CD14-positive monocyte (primary cell): ENCODE measurements around the gene COPS6. TPM values are rescaled to one million over a fixed set of nuclear protein-coding genes. Genes with fewer than 3 reads are reported as not detected.

Experiments
- DNase-seq, 3 donors: peaks; one replicate each; pipeline ENCODE4 v3.0.0-alpha.2; 2011 to 2022
- H2AFZ ChIP-seq: 2 replicates; pipeline ENCODE4 v1.6.0; 2012; ENCODE audit warnings: mild to moderate bottlenecking, low read depth, low read length, inconsistent platforms; ENCODE audit not compliant: insufficient read depth, poor library complexity, severe bottlenecking
- H3K27ac ChIP-seq, 2 donors: 1 replicate in 1 of 2; 2 replicates in 1 of 2; pipeline ENCODE4 v1.5.1; 2012 to 2013; ENCODE audit warnings: low read length in 2 of 2, control low read depth in 1 of 2, inconsistent platforms in 1 of 2, low read depth in 1 of 2, mild to moderate bottlenecking in 1 of 2
- H3K27me3 ChIP-seq, 2 donors: one replicate each; pipeline versions ENCODE4 v1.6.0 to v1.6.1; 2011 to 2013; ENCODE audit warnings: low read length in 2 of 2; ENCODE audit not compliant: control insufficient read depth in 2 of 2, insufficient read depth in 2 of 2
- H3K36me3 ChIP-seq, 2 donors: replicated peaks in 1 of 2; 1 replicate in 1 of 2; 2 replicates in 1 of 2; pipeline versions ENCODE4 v1.5.1 to v1.6.1; 2012 to 2013; ENCODE audit warnings: low read length in 2 of 2, control low read depth in 1 of 2, inconsistent platforms in 1 of 2, mild to moderate bottlenecking in 1 of 2; ENCODE audit not compliant: insufficient read depth in 2 of 2, control insufficient read depth in 1 of 2
- H3K4me1 ChIP-seq, 2 donors: 1 replicate in 1 of 2; 2 replicates in 1 of 2; pipeline versions ENCODE4 v1.5.1 to v1.6.1; 2012 to 2013; ENCODE audit warnings: low read length in 2 of 2, control low read depth in 1 of 2, inconsistent platforms in 1 of 2, mild to moderate bottlenecking in 1 of 2, moderate library complexity in 1 of 2; ENCODE audit not compliant: insufficient read depth in 2 of 2, control insufficient read depth in 1 of 2
- H3K4me2 ChIP-seq: replicated peaks from 2 replicates; pipeline ENCODE3; 2012; ENCODE audit warnings: low read length, moderate library complexity, mild to moderate bottlenecking; ENCODE audit not compliant: poor library complexity, severe bottlenecking; ENCODE audit errors: extremely low read depth
- H3K4me3 ChIP-seq, 3 experiments: fragments of 200-600 bp in 1 of 3; sonication (generic) in 1 of 3; replicated peaks in 1 of 3; 1 replicate in 2 of 3; 2 replicates in 1 of 3; pipeline ENCODE4 v1.5.1; 2011 to 2013; ENCODE audit warnings: low read length in 3 of 3, mild to moderate bottlenecking in 3 of 3, control low read depth in 2 of 3, low read depth in 2 of 3, inconsistent platforms in 1 of 3, moderate library complexity in 1 of 3
- H3K79me2 ChIP-seq: 2 replicates; pipeline ENCODE4 v1.6.0; 2012; ENCODE audit warnings: mild to moderate bottlenecking, control low read depth, inconsistent platforms, low read length, moderate library complexity; ENCODE audit not compliant: insufficient read depth
- H3K9ac ChIP-seq: 2 replicates; pipeline ENCODE4 v1.6.0; 2017; ENCODE audit warnings: low read length, mild to moderate bottlenecking; ENCODE audit not compliant: insufficient read depth, poor library complexity, severe bottlenecking
- H3K9me3 ChIP-seq, 2 donors: replicated peaks in 1 of 2; 1 replicate in 1 of 2; 2 replicates in 1 of 2; pipeline versions ENCODE4 v1.5.1 to v1.6.1; 2012 to 2013; ENCODE audit warnings: low read length in 2 of 2, control low read depth in 1 of 2; ENCODE audit not compliant: control insufficient read depth in 1 of 2, insufficient read depth in 1 of 2
- H4K20me1 ChIP-seq: 2 replicates; pipeline ENCODE4 v1.6.0; 2012; ENCODE audit warnings: mild to moderate bottlenecking, low read length, control low read depth, moderate library complexity; ENCODE audit not compliant: insufficient read depth
- H3K27ac Mint-ChIP-seq, 7 donors: one replicate each; pipeline ENCODE4 v1.8.0; 2020; ENCODE audit warnings: mild to moderate bottlenecking in 7 of 7, mixed read lengths in 7 of 7, moderate library complexity in 6 of 7, inconsistent platforms in 2 of 7
- H3K27me3 Mint-ChIP-seq, 3 donors: one replicate each; pipeline ENCODE4 v1.8.0; 2021 to 2022; ENCODE audit warnings: low read depth in 3 of 3, mild to moderate bottlenecking in 3 of 3, mixed read lengths in 3 of 3, moderate library complexity in 3 of 3, inconsistent platforms in 1 of 3
- H3K36me3 Mint-ChIP-seq, 2 donors: one replicate each; pipeline ENCODE4 v1.8.0; 2020; ENCODE audit warnings: mixed read lengths in 2 of 2, inconsistent platforms in 1 of 2, mild to moderate bottlenecking in 1 of 2
- H3K4me1 Mint-ChIP-seq: one replicate; pipeline ENCODE4 v1.8.0; 2020; ENCODE audit warnings: mild to moderate bottlenecking, mixed read lengths
- H3K4me3 Mint-ChIP-seq, 2 donors: one replicate each; pipeline ENCODE4 v1.8.0; 2020; ENCODE audit warnings: mild to moderate bottlenecking in 2 of 2, mixed read lengths in 2 of 2, moderate library complexity in 1 of 2
- H3K9me3 Mint-ChIP-seq, 7 donors: one replicate each; pipeline ENCODE4 v1.8.0; 2020 to 2022; ENCODE audit warnings: mixed read lengths in 7 of 7, mild to moderate bottlenecking in 6 of 7, moderate library complexity in 6 of 7, inconsistent platforms in 2 of 7
- WGBS: methylation state at CpG from one replicate; pipeline ENCODE4 v1.1.5; 2013; ENCODE audit warnings: missing lambda C conversion rate; ENCODE audit not compliant: insufficient coverage; 5-methylcytosine and 5-hydroxymethylcytosine counted together
- intact Hi-C, 2 donors: fragments of 100-400 bp; cut with micrococcal nuclease; formaldehyde crosslinking; loops; one replicate each; pipeline versions ENCODE4 v1.15.0 to v1.15.1; 2023
- polyA minus RNA-seq: library from RNA; depleted of rRNA, polyadenylated mRNA; stranded (reverse); fragments of >200 nt; gene quantifications from 2 replicates; pipeline ENCODE4 v1.2.3, GENCODE V29; 2012
- polyA plus RNA-seq, 3 donors: library from polyadenylated mRNA; depleted of rRNA in 1 of 3; unstranded in 2 of 3; stranded (reverse) in 1 of 3; fragments of 300-500 nt in 2 of 3; fragments of >200 nt in 1 of 3; fragmentation: Illumina TruSeq in 2 of 3; gene quantifications; 1 replicate in 2 of 3; 2 replicates in 1 of 3; pipeline ENCODE4 v1.2.3, GENCODE V29; 2012 to 2021
- total RNA-seq, 12 experiments: library from RNA in 1 of 12; stranded (reverse) in 1 of 12; fragments of 120-200 nt in 1 of 12; gene quantifications; one replicate each; pipeline ENCODE4 v1.2.4 and lab custom pipeline; 2013 to 2026; ENCODE audit warnings: mixed read lengths in 6 of 12, inconsistent platforms in 1 of 12
- TF ChIP-seq, protein P1 (sequence below): fragments of 200-600 bp; IDR thresholded peaks from one replicate; pipeline ENCODE4 v1.8.0; 2022; ENCODE audit warnings: antibody characterized with exemption, mild to moderate bottlenecking

COPS6 gene
- 32.5 TPM for total RNA-seq (2013)
- polyA plus RNA-seq (100 to 1,000 TPM in 2 of 3 donors, 10 to 100 TPM in 1; 77.1 to 119 (median 109) TPM), polyA minus RNA-seq (16.6 and 24.0 TPM in 2 replicates), total RNA-seq (lab: John Stamatoyannopoulos, UW) (2.8 to 16.4 (median 13.2) reads per million in 11 experiments)

- Histone ChIP-seq H3K9me3 (no peaks in the 10 kb centered on the region), H3K4me3 (peak within 1 kb of the TSS; percentile 94 to 96 (median 95)), H3K9ac (peak within 1 kb of the TSS; percentile 81), H2AFZ (peak within 1 kb of the TSS; percentile 94), H3K27ac (peak within 1 kb of the TSS; percentile 43 to 78), H3K79me2 (peaks cover 12% of the 10 kb centered on the region), H3K36me3 (peaks cover 37% of the 10 kb centered on the region in 2 donors), H4K20me1 (no peaks in the 10 kb centered on the region), H3K4me1 (peaks cover 22 to 33% of the 10 kb centered on the region in 2 donors), H3K4me2 (peak within 1 kb of the TSS; percentile 98), H3K27me3 (no peaks in the 10 kb centered on the region)
- 0% methylated on average over 48 of the region's 68 CpGs for WGBS
- intact Hi-C loops, result loop anchor here (10.0 kb wide), 1 partner anchor 74 kb away; the partner anchor contains the start of gene ZKSCAN1 (in 2 of the 2)
- peaks cover under 1 to 4% (median 4%) of the 10 kb centered on the region in 3 donors for H3K27me3 Mint-ChIP-seq
- TF ChIP-seq, protein P1, sequence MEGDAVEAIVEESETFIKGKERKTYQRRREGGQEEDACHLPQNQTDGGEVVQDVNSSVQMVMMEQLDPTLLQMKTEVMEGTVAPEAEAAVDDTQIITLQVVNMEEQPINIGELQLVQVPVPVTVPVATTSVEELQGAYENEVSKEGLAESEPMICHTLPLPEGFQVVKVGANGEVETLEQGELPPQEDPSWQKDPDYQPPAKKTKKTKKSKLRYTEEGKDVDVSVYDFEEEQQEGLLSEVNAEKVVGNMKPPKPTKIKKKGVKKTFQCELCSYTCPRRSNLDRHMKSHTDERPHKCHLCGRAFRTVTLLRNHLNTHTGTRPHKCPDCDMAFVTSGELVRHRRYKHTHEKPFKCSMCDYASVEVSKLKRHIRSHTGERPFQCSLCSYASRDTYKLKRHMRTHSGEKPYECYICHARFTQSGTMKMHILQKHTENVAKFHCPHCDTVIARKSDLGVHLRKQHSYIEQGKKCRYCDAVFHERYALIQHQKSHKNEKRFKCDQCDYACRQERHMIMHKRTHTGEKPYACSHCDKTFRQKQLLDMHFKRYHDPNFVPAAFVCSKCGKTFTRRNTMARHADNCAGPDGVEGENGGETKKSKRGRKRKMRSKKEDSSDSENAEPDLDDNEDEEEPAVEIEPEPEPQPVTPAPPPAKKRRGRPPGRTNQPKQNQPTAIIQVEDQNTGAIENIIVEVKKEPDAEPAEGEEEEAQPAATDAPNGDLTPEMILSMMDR, result no peak
- H3K4me1 Mint-ChIP-seq, result peaks cover 22% of the 10 kb centered on the region
- peak; percentile 60 to 81 (median 61) for DNase-seq
- no peaks in the 10 kb centered on the region for H3K9me3 Mint-ChIP-seq
- H3K27ac Mint-ChIP-seq, result peak within 1 kb of the TSS; percentile 78 to 93 (median 90)
- H3K4me3 Mint-ChIP-seq, result peak within 1 kb of the TSS; percentile 87 to 92
- peaks cover 36 to 37% of the 10 kb centered on the region in 2 donors for H3K36me3 Mint-ChIP-seq
Measured at GRCh38 chr7:100088621-100089457, at the start of gene COPS6. Gene COPS6 (plus strand): TSS chr7:100088969. CDS start chr7:100088991, 22 bp downstream.

GRCh38 chr7:100040575-100040974, 48.2 kb upstream of the COPS6 start:
- peaks cover 18% of the 10 kb centered on the region for H3K4me1 Mint-ChIP-seq
- Histone ChIP-seq H3K27me3 (no peaks in the 10 kb centered on the region), H3K9me3 (no peaks in the 10 kb centered on the region), H3K4me2 (no peak overlapping the region), H3K4me3 (no peak overlapping the region), H3K36me3 (peaks cover 10 to 27% of the 10 kb centered on the region in 2 donors), H3K4me1 (peaks cover 3 to 10% of the 10 kb centered on the region in 2 donors), H3K9ac (peak overlapping the region; percentile 27), H3K79me2 (no peaks in the 10 kb centered on the region), H4K20me1 (no peaks in the 10 kb centered on the region), H3K27ac (no peak overlapping the region), H2AFZ (no peak overlapping the region)
- H3K9me3 Mint-ChIP-seq, result peaks cover 0 to 5% (median 0%) of the 10 kb centered on the region in 7 donors
- no peak overlapping the region for H3K4me3 Mint-ChIP-seq
- no peak for DNase-seq
- H3K27ac Mint-ChIP-seq, result no peak overlapping the region
- peaks cover 0 to 6% (median 0%) of the 10 kb centered on the region in 3 donors for H3K27me3 Mint-ChIP-seq
- whole genome bisulfite sequencing, result 0% methylated on average over 1 of the region's 7 CpGs
- intact Hi-C loops, result no loop called here
- TF ChIP-seq, protein P1, result no peak
- peaks cover 22 to 33% of the 10 kb centered on the region in 2 donors for H3K36me3 Mint-ChIP-seq
